HepG2 (cell line): ENCODE results near the gene PROK2.

Source experiments
- FUBP1 ChIP-seq: sonication (generic); formaldehyde crosslinking; IDR thresholded peaks from 2 replicates; pipeline ENCODE4 v1.5.1; 2020; ENCODE audit warnings: missing genetic modification reagents, mild to moderate bottlenecking, borderline replicate concordance
- NFE2 ChIP-seq: sonication (generic); formaldehyde crosslinking; IDR thresholded peaks from 2 replicates; pipeline ENCODE4 v1.4.0; 2020; ENCODE audit warnings: missing genetic modification reagents
- REST ChIP-seq, 2 experiments: IDR thresholded peaks; 2 replicates each; pipeline ENCODE4 v1.6.1; 2011 to 2012; ENCODE audit warnings: low read length in 2 of 2, borderline replicate concordance in 1 of 2, low read depth in 1 of 2, mild to moderate bottlenecking in 1 of 2, moderate library complexity in 1 of 2
- THAP7 ChIP-seq: sonication (generic); formaldehyde crosslinking; IDR thresholded peaks from 2 replicates; pipeline ENCODE4 v1.8.1; 2023; ENCODE audit warnings: mild to moderate bottlenecking, missing genetic modification reagents
- ZBTB40 ChIP-seq, 2 experiments: fragments of 450-650 bp in 1 of 2; sonication (generic) in 1 of 2; formaldehyde crosslinking in 1 of 2; IDR thresholded peaks; 2 replicates each; pipeline versions ENCODE4 v1.6.1 to v1.8.0; 2016 to 2022; ENCODE audit warnings: antibody characterized with exemption in 1 of 2, mild to moderate bottlenecking in 1 of 2, missing genetic modification reagents in 1 of 2
- ZBTB8A ChIP-seq: sonication (generic); formaldehyde crosslinking; IDR thresholded peaks from 2 replicates; pipeline ENCODE4 v1.4.0; 2020; ENCODE audit warnings: mild to moderate bottlenecking, low read depth, missing genetic modification reagents, borderline replicate concordance
- ZNF672 ChIP-seq: sonication (generic); formaldehyde crosslinking; IDR thresholded peaks from 2 replicates; pipeline ENCODE4 v1.8.1; 2022; ENCODE audit warnings: missing genetic modification reagents
- ZNF747 ChIP-seq: sonication (generic); formaldehyde crosslinking; IDR thresholded peaks from 2 replicates; pipeline ENCODE4 v1.8.1; 2023; ENCODE audit warnings: missing genetic modification reagents, mild to moderate bottlenecking, borderline replicate concordance

- no peak for TF ChIP-seq REST (IDR thresholded peaks at IDR 0.05; ENCODE audit: borderline replicate concordance in 1 of 2, low read depth in 1 of 2, low read length in 2 of 2)
- TF ChIP-seq FUBP1 (CRISPR knock-in tag) = no peak
- no peak for TF ChIP-seq ZNF747
- TF ChIP-seq ZBTB40 (IDR thresholded peaks at IDR 0.05) = no peak
- TF ChIP-seq ZBTB40 (CRISPR knock-in tag; IDR thresholded peaks at IDR 0.05) = no peak
- TF ChIP-seq ZNF672 = no peak
- no peak for TF ChIP-seq NFE2 (CRISPR knock-in tag)
- no peak for TF ChIP-seq THAP7
- TF ChIP-seq ZBTB8A (CRISPR knock-in tag) = no peak
Observed at GRCh38 chr3:71816767-71817156, 31.8 kb upstream of the PROK2 start.
